ENCODE measurements around the gene PARD3B. TPM values are rescaled to one million over a fixed set of nuclear protein-coding genes. Genes with fewer than 3 reads are reported as not detected.

Gene PARD3B
- total and polyA plus RNA-seq, 2 of the 8 experiments (the other 6 are each of a cell fraction or from before 2014, with no cell fraction given): 1.2 to 5.7 TPM

- TF ChIP-seq CHD7 (IDR thresholded peaks at IDR 0.05; ENCODE audit: insufficient replicate concordance, low read length): no peak
- no peak for TF ChIP-seq GABPA (IDR thresholded peaks at IDR 0.05; ENCODE audit: borderline replicate concordance, insufficient read depth, low read length)
- no peak for TF ChIP-seq ZNF274 (IDR thresholded peaks at IDR 0.05; ENCODE audit: borderline replicate concordance, extremely low read depth, low read length)
- TF ChIP-seq NANOG (IDR thresholded peaks at IDR 0.05; ENCODE audit: insufficient read depth, low read depth, low read length, poor library complexity, severe bottlenecking): no peak
- TF ChIP-seq CEBPB (IDR thresholded peaks at IDR 0.05; ENCODE audit: low read depth, low read length): no peak
- TF ChIP-seq RBBP5 (IDR thresholded peaks at IDR 0.05; ENCODE audit: borderline replicate concordance, low read depth, low read length): no peak
Observed at GRCh38 chr2:204896146-204896545, 350.9 kb downstream of the PARD3B start (continued).

Measured in H1 (cell line).